C4-2B (cell line): Measurements from ENCODE around the gene PNMA3.

Experiments
- CTCF ChIP-seq: fragments of 450-650 bp; conservative IDR thresholded peaks from 2 replicates; pipeline ENCODE4 v1.5.1; 2017; ENCODE audit warnings: mild to moderate bottlenecking
- ZFX ChIP-seq: fragments of 450-650 bp; IDR thresholded peaks from 2 replicates; pipeline ENCODE4 v1.6.1; 2017

GRCh38 chrX:153049093-153049492 is 7.2 kb upstream of the PNMA3 start:
- TF ChIP-seq CTCF (no peak), ZFX (no peak)
